Measurements from ENCODE around the gene YIF1B.
"Not testable (repeated sequence)": the region's sequence is repeated elsewhere in the genome, so short reads cannot be mapped to it uniquely, and the experiment has no call there.

Gene YIF1B

GRCh38 chr19:38315657-38316476, at the start of gene YIF1B:
YIF1B (minus strand) TSS chr19:38315947; CDS start chr19:38315917, 30 bp downstream.
- peak; percentile 98 for DNase-seq

- not testable (repeated sequence) for DNase-seq
Measured at GRCh38 chr19:38362946-38363688, 47.4 kb upstream of the YIF1B start.

GRCh38 chr19:38362076-38362945, 46.6 kb upstream of the YIF1B start:
- peak; percentile 80 for DNase-seq

- peak; percentile 90 for DNase-seq
Measured at GRCh38 chr19:38361633-38362075, 45.9 kb upstream of the YIF1B start.

- no peak for DNase-seq
Measured at GRCh38 chr19:38360839-38361631, 45.3 kb upstream of the YIF1B start.

- DNase-seq: no peak
Measured at GRCh38 chr19:38360351-38360750, 44.6 kb upstream of the YIF1B start.

GRCh38 chr19:38359242-38360021, 43.7 kb upstream of the YIF1B start:
- DNase-seq: no peak

GRCh38 chr19:38358071-38358470, 42.3 kb upstream of the YIF1B start:
- no peak for DNase-seq

GRCh38 chr19:38355728-38356725, 40.3 kb upstream of the YIF1B start:
- no peak for DNase-seq

- DNase-seq: peak; percentile 87
Measured at GRCh38 chr19:38352611-38353010, 36.9 kb upstream of the YIF1B start.

GRCh38 chr19:38351865-38352395, 36.2 kb upstream of the YIF1B start:
- DNase-seq: no peak

GRCh38 chr19:38350883-38351282, 35.1 kb upstream of the YIF1B start:
- no peak for DNase-seq

- no peak for DNase-seq
Measured at GRCh38 chr19:38346837-38347236, 31.1 kb upstream of the YIF1B start.

GRCh38 chr19:38340927-38341326, 25.2 kb upstream of the YIF1B start:
- no peak for DNase-seq

- not testable (repeated sequence) for DNase-seq
Measured at GRCh38 chr19:38339011-38339410, 23.3 kb upstream of the YIF1B start.

GRCh38 chr19:38337360-38337653, 21.6 kb upstream of the YIF1B start:
- DNase-seq: no peak

- DNase-seq: peak; percentile 98
Measured at GRCh38 chr19:38336638-38337359, 21.1 kb upstream of the YIF1B start.

GRCh38 chr19:38335949-38336637, 20.3 kb upstream of the YIF1B start:
- peak; percentile 95 for DNase-seq

- DNase-seq: no peak
Measured at GRCh38 chr19:38333245-38333644, 17.5 kb upstream of the YIF1B start.
